ENCODE data around the gene PTPRF. TPM values are rescaled to one million over a fixed set of nuclear protein-coding genes. Genes with fewer than 3 reads are reported as not detected.

The PTPRF gene
- total RNA-seq, 1 donor from 2014 or later, result 155 TPM

DNA sequence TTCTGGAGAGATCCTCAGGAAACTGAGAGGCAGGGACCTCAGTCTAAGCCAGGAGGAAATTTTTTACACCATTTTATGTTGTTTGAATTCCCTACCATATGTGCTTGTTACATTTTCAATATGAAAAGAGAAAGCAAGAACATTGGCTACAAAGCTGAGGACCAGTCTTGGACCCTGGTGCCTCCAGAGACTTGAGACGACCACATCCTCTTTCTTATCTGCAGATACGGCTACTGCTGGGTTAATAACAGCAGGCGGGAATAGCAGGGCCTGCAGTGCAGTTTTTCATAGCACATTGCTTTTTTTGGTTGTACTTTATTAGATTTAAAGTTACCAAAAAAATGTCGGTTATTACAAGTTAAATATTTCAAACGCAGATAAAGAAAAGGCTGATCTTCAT lies 123.2 kb downstream of the PTPRF start:
- TF ChIP-seq, protein P1, sequence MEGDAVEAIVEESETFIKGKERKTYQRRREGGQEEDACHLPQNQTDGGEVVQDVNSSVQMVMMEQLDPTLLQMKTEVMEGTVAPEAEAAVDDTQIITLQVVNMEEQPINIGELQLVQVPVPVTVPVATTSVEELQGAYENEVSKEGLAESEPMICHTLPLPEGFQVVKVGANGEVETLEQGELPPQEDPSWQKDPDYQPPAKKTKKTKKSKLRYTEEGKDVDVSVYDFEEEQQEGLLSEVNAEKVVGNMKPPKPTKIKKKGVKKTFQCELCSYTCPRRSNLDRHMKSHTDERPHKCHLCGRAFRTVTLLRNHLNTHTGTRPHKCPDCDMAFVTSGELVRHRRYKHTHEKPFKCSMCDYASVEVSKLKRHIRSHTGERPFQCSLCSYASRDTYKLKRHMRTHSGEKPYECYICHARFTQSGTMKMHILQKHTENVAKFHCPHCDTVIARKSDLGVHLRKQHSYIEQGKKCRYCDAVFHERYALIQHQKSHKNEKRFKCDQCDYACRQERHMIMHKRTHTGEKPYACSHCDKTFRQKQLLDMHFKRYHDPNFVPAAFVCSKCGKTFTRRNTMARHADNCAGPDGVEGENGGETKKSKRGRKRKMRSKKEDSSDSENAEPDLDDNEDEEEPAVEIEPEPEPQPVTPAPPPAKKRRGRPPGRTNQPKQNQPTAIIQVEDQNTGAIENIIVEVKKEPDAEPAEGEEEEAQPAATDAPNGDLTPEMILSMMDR (conservative IDR thresholded peaks at IDR 0.05; ENCODE audit: low read depth, low read length), result no peak
- DNase-seq (ENCODE audit: low read depth), result no peak
- H3K4me3 ChIP-seq (ENCODE audit: low read depth, low read length), result no peak overlapping the region

DNA sequence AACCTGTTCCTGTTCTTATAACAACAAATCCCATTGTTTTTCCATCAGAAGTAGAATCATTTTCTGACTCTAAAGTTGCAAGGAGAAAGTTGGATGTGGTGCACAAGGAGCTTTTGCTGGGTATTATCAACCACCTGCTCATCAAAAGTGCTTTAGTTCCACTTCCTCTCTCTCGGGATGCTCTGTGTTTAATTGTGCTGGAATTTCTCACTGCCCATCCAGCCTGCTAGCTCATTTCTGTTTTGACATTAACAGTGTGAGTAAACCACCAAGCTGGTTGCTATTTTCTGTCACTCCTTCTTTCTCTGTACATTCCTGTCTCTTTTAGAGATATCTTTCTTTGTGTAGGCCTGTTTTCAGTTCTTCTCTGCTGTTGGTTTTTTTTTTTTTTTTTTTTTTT lies 125.3 kb downstream of the PTPRF start:
- H3K4me3 ChIP-seq (ENCODE audit: low read depth, low read length), result no peak overlapping the region
- TF ChIP-seq, protein P1 (conservative IDR thresholded peaks at IDR 0.05; ENCODE audit: low read depth, low read length), result no peak
- no peak for DNase-seq (ENCODE audit: low read depth)

DNA sequence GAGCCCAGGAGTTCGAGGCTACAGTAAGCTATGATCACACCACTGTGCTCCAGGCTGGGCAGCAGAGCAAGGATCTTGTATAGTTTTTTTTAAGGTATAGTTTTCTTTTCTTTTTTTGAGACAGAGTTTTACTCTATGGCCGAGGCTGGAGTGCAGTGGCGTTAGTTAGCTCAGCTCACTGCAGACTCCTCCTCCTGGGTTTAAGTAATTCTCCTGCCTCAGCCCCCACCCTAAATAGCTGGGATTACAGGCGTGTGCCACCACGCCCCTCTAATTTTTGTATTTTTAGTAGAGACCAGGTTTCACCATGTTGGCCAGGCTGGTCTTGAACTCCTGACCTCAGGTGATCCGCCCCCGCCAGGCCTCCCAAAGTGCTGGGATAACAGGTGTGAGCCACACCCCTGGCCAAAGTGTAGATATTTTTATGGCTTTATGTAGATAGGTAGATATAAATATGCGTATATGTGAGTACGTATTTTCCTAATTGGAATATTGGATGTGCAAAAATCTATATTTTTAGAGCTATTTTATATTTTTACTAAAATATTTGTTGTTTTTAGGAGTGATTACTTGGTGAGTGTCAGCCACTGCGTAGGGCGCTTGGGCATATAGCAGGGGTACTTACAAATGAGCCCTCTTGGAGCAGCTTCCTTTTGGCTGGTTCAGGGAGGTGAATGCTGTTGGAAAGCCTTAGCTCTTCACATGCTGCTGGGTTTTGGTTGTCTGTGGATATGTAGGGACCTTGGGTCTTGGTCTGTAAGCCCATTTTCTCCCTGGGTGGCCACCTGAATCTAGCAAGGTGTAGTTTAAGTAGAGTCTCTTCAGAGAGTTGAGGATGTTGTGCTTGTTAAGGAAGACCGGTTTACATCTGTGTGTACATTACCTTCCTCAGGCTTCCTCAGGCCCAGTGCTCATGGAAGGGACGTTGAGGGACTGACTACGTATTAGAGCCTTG lies 128.8 kb downstream of the PTPRF start:
- TF ChIP-seq, protein P1 (conservative IDR thresholded peaks at IDR 0.05; ENCODE audit: low read depth, low read length), result no peak
- no peak for DNase-seq (ENCODE audit: low read depth)
- H3K4me3 ChIP-seq (ENCODE audit: low read depth, low read length), result no peak overlapping the region

DNA sequence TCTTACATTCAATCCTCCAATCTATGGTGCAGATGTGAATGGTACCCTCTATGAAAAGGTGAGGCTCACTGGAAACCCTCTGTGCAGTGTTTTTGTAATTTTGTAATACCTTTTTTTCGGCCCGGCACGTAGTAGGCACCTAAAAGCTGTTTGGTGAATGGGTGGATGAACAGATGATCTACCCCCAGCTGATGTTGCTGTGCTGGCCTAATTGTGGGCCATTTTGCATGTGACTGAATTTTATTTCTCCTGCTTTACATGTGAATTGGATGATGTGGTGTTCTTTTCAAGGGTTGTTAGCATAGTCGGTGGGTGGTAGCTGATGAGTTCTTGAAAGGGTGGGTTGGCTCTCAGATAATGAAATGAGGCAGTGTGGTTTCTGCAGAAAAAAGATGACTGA lies 129.7 kb downstream of the PTPRF start:
- TF ChIP-seq, protein P1 (conservative IDR thresholded peaks at IDR 0.05; ENCODE audit: low read depth, low read length), result no peak
- DNase-seq (ENCODE audit: low read depth), result no peak
- H3K4me3 ChIP-seq (ENCODE audit: low read depth, low read length), result no peak overlapping the region

DNA sequence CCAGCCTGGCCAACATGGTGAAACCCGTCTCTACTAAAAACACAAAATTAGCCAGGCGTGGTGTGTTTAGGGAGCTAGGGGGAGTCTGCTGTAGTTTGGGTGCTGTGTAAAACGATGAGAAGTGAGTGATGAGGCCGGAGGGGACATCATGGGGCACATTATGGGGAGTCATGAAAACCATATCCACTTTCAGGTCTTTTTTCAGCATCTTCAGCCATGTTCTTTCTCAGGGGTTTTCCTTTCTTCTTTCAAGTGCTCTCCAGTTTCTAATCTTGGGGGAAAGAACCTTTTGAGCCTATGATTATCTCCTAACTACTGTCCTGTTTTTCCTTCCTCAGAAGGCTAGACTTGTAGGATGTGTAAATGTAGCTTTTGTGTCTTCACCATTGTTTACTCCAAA lies 133.7 kb downstream of the PTPRF start:
- no peak overlapping the region for H3K4me3 ChIP-seq (ENCODE audit: low read depth, low read length)
- no peak for DNase-seq (ENCODE audit: low read depth)
- TF ChIP-seq, protein P1 (conservative IDR thresholded peaks at IDR 0.05; ENCODE audit: low read depth, low read length), result no peak

DNA sequence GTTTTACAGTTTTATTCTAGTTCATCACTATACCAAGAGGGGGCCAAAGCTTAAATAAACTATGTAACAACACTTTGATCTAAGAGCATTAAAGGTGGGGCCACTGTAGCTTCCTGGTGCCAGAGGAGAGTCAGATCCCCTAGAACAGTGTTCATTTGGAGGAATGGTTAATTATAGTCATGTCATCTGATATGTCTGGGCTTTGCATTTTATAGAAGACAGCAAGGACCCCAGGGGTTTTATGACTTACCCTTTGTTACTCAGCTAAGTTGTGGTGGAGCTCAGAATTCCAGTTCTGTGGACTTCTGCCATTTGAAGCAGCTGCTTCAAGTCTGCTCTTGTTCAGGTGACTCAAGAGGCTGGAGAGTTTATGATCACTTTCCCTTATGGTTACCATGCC lies 135.9 kb downstream of the PTPRF start:
- no peak for DNase-seq (ENCODE audit: low read depth)
- H3K4me3 ChIP-seq (ENCODE audit: low read depth, low read length), result no peak overlapping the region
- TF ChIP-seq, protein P1 (conservative IDR thresholded peaks at IDR 0.05; ENCODE audit: low read depth, low read length), result no peak

DNA sequence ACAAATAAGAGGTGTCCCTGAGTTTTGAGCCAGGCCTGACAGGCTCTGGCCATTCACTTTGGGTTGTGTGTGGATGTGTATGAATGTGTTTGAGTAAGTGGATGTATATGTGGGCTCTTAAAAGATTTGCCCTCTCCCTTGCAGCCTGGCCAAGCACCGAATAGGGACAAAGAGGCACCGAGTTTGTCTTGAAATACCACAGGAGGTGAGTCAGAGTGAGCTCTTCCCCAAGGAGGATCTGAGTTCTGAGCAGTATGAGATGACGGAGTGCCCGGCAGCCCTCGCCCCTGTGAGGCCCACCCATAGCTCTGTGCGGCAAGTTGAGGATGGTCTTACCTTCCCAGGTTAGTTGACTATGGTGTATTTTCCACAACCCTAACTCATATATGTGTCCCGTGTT lies 138.3 kb downstream of the PTPRF start:
- TF ChIP-seq, protein P1 (conservative IDR thresholded peaks at IDR 0.05; ENCODE audit: low read depth, low read length), result no peak
- no peak for DNase-seq (ENCODE audit: low read depth)
- H3K4me3 ChIP-seq (ENCODE audit: low read depth, low read length), result no peak overlapping the region

Measured in epithelial cell of proximal tubule (primary cell).